HepG2 (cell line): ENCODE measurements around the gene PPP2R5B. TPM values are rescaled to one million over a fixed set of nuclear protein-coding genes. Genes with fewer than 3 reads are reported as not detected.

Experiments used
- ATAC-seq: fragments of 200-7000 bp; cut with Tn5 transposase; 3 replicates; pipeline ENCODE4 v1.9.1; 2020; ENCODE audit warnings: mild to moderate bottlenecking, moderate library complexity
- BruUV-seq: library from RNA; stranded (reverse); fragments of 400-500 nt; replicated peaks from 2 replicates; lab custom pipeline; 2021; lab: Mats Ljungman, UMichigan
- CTCF ChIA-PET: fragments of 300-600 bp; formaldehyde crosslinking; extraction: SDS; loops from one replicate; lab custom pipeline; 2021; ENCODE audit warnings: low total read pairs, inconsistent platforms, low intra/inter-chr PET ratio; lab: Yijun Ruan, JAX
- POLR2A ChIA-PET: fragments of 350-600 bp; sonication (Branson Sonifier 250); formaldehyde crosslinking; loops from one replicate; lab custom pipeline; 2020; ENCODE audit warnings: antibody characterized with exemption, inconsistent platforms; lab: Yijun Ruan, JAX
- DNase-seq: peaks from one replicate; pipeline ENCODE4 v3.0.0-alpha.2; 2015; ENCODE audit warnings: low spot score
- FAIRE-seq: peaks from 3 replicates; lab custom pipeline; 2011; peaks lifted over from hg19 to GRCh38; lab: Jason Lieb, UNC
- H2AFZ ChIP-seq: one replicate; pipeline ENCODE4 v1.6.1; 2011; ENCODE audit warnings: low read length, inconsistent platforms
- H3K27ac ChIP-seq: fragments of 300-600 bp; 3 replicates; pipeline ENCODE4 v1.8.0; 2011; ENCODE audit warnings: mixed run types, mild to moderate bottlenecking, mixed read lengths, low read length, inconsistent platforms; ENCODE audit not compliant: insufficient read depth; ENCODE audit errors: extremely low read length
- H3K27me3 ChIP-seq, 2 experiments: fragments of 200-600 bp in 1 of 2; 2 replicates in 1 of 2; 3 replicates in 1 of 2; pipeline versions ENCODE4 v1.6.0 to v1.8.0; 2011; ENCODE audit warnings: low read length in 2 of 2, mild to moderate bottlenecking in 2 of 2, moderate library complexity in 2 of 2, inconsistent platforms in 1 of 2; ENCODE audit not compliant: insufficient read depth in 2 of 2, control insufficient read depth in 1 of 2
- H3K36me3 ChIP-seq, 2 experiments: fragments of 200-600 bp in 1 of 2; replicated peaks in 1 of 2; 2 replicates in 1 of 2; 3 replicates in 1 of 2; pipeline versions ENCODE4 v1.5.1 to v1.8.0; 2011; ENCODE audit warnings: low read length in 2 of 2, inconsistent platforms in 1 of 2; ENCODE audit not compliant: insufficient read depth in 2 of 2, control insufficient read depth in 1 of 2
- H3K4me1 ChIP-seq: 2 replicates; pipeline ENCODE4 v1.5.1; 2012; ENCODE audit warnings: low read length, inconsistent platforms; ENCODE audit not compliant: insufficient read depth
- H3K4me2 ChIP-seq: 2 replicates; pipeline ENCODE4 v1.6.0; 2011; ENCODE audit warnings: low read depth, low read length, inconsistent platforms
- H3K4me3 ChIP-seq, 3 experiments: fragments of 200-600 bp in 1 of 3; sonication (generic), shearing (Covaris generic) in 1 of 3; replicated peaks in 1 of 3; 2 replicates each; pipeline ENCODE4 v1.5.1; 2011 to 2016; ENCODE audit warnings: low read length in 3 of 3, inconsistent platforms in 2 of 3, low read depth in 2 of 3, mild to moderate bottlenecking in 2 of 3, control low read depth in 1 of 3, mixed read lengths in 1 of 3; ENCODE audit not compliant: insufficient read depth in 1 of 3
- H3K79me2 ChIP-seq: one replicate; pipeline ENCODE4 v1.6.1; 2011; ENCODE audit warnings: low read length, inconsistent platforms; ENCODE audit not compliant: insufficient read depth
- H3K9ac ChIP-seq: 2 replicates; pipeline ENCODE4 v1.6.0; 2011; ENCODE audit warnings: mild to moderate bottlenecking, low read depth, low read length, inconsistent platforms; ENCODE audit not compliant: insufficient read depth
- H3K9me3 ChIP-seq: 2 replicates; pipeline ENCODE4 v1.5.1; 2012; ENCODE audit warnings: mild to moderate bottlenecking, low read length
- H4K20me1 ChIP-seq: 2 replicates; pipeline ENCODE4 v1.6.0; 2011; ENCODE audit warnings: inconsistent platforms, mild to moderate bottlenecking, low read length, moderate library complexity; ENCODE audit not compliant: insufficient read depth
- AGO2 ChIP-seq: fragments of 200-400 bp; formaldehyde crosslinking; optimal IDR thresholded peaks from 2 replicates; pipeline ENCODE3; 2017; ENCODE audit warnings: mild to moderate bottlenecking, low read depth, low read length, moderate library complexity
- JARID2 ChIP-seq: sonication (generic); formaldehyde crosslinking; IDR thresholded peaks from 2 replicates; pipeline ENCODE4 v1.8.1; 2023; ENCODE audit warnings: missing genetic modification reagents, inconsistent platforms; ENCODE audit not compliant: insufficient replicate concordance
- KDM3A ChIP-seq: IDR thresholded peaks from 2 replicates; pipeline ENCODE4 v1.6.1; 2018; ENCODE audit warnings: low read depth, missing compliant biosample characterization
- PATZ1 ChIP-seq: sonication (generic); formaldehyde crosslinking; IDR thresholded peaks from 2 replicates; pipeline ENCODE4 v1.4.0; 2020; ENCODE audit warnings: missing genetic modification reagents
- ZNF362 ChIP-seq: sonication (generic); formaldehyde crosslinking; IDR thresholded peaks from 2 replicates; pipeline ENCODE4 v1.4.0; 2020; ENCODE audit warnings: missing genetic modification reagents, mild to moderate bottlenecking, borderline replicate concordance
- WGBS: methylation state at CpG from one replicate; pipeline ENCODE4 v1.1.6; 2017; ENCODE audit warnings: low lambda C conversion rate; 5-methylcytosine and 5-hydroxymethylcytosine counted together
- in situ Hi-C: cut with HindIII; loops from 2 replicates; pipeline ENCODE4 v1.10.0; 2017; ENCODE audit warnings: low pct_unique_long_range_greater_than_20kb; ENCODE audit not compliant: extremely low pct_ligation_motif_present
- intact Hi-C: fragments of 100-400 bp; cut with micrococcal nuclease; formaldehyde crosslinking; loops from one replicate; pipeline ENCODE4 v1.10.0; 2022; ENCODE audit not compliant: unreplicated experiment
- polyA plus RNA-seq, 8 experiments: library from polyadenylated mRNA; depleted of rRNA in 3 of 8; stranded (reverse) in 7 of 8; unstranded in 1 of 8; fragments of >200 nt; fragmentation: Illumina TruSeq in 4 of 8; extraction: Trizol in 4 of 8; gene quantifications; 2 replicates each; pipeline versions ENCODE4 v1.2.1 to v1.2.3, GENCODE V29; 2011 to 2016; ENCODE audit warnings: low read depth in 4 of 8, missing spikeins in 1 of 8, mixed read lengths in 1 of 8; ENCODE audit not compliant: insufficient read depth in 1 of 8
- total RNA-seq, 5 experiments: library from RNA; depleted of rRNA; stranded (reverse); fragments of >200 nt; fragmentation: Illumina TruSeq; extraction: Trizol; gene quantifications; 2 replicates each; pipeline ENCODE4 v1.2.3, GENCODE V29; 2016; ENCODE audit warnings: low read depth in 1 of 5

PPP2R5B gene
- total and polyA plus RNA-seq, 2 of the 13 experiments (the other 11 are each of a cell fraction or from before 2014, with no cell fraction given): 2.3 to 8.3 TPM

DNA sequence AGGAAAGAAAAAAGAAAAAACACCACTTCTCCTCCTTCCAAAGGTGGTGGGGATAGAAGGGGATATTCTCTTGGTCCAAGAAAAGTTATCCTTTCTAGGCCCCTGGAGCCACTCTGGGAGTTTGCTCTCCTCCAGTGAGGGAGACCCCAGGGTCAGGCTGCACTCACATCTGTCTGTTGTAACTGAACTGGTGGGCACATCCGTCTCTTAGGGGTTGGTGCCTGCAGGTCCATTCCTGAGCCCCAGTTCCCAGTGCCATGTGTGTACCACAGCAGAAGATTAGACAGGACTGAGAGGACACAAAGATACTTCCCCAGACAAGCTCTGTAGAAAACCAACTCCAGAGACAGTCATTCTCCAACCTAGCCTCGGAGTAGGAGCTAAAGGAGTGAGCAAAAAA, 4.4 kb upstream of the PPP2R5B start:
- 75% methylated on average over 2 of the region's 2 CpGs for WGBS
- H3K4me1 ChIP-seq: peaks cover 55% of the 10 kb centered on the region
- FAIRE-seq (no peak), DNase-seq (no peak), ATAC-seq (no peak)
- H3K9me3 ChIP-seq: no peaks in the 10 kb centered on the region
- no peak overlapping the region for H3K4me3 ChIP-seq
- peaks cover 5% of the 10 kb centered on the region; the same call in 1 of the 2 replicates for H4K20me1 ChIP-seq
- H3K9ac ChIP-seq: no peak overlapping the region
- ChIA-PET POLR2A (interaction anchor here (1.0 to 1.4 kb wide), 2 partner anchors 14 to 94 kb away, joined by 3 read pairs; partner anchors contain the start of gene ARL2), CTCF (no interaction called here)
- no peak overlapping the region for H3K27ac ChIP-seq
- intact Hi-C loops: no loop called here
- H3K27me3 ChIP-seq: no peaks in the 10 kb centered on the region; a peak in 1 of 5 replicates
- H2AFZ ChIP-seq: no peak overlapping the region
- BruUV-seq: no TSS peak
- in situ Hi-C loops: no loop called here
- no peak for TF ChIP-seq JARID2
- TF ChIP-seq ZNF362: no peak
- TF ChIP-seq PATZ1: no peak
- no peak for TF ChIP-seq KDM3A
- H3K36me3 ChIP-seq: no peaks in the 10 kb centered on the region
- H3K79me2 ChIP-seq: peaks cover 15% of the 10 kb centered on the region
- H3K4me2 ChIP-seq: no peak overlapping the region; the same call in 1 of the 2 replicates

GRCh38 chr11:64921384-64921783, 3.1 kb upstream of the PPP2R5B start:
- ATAC-seq (no peak), DNase-seq (no peak), FAIRE-seq (no peak)
- no peak overlapping the region for H3K9ac ChIP-seq
- no peak overlapping the region for H3K4me3 ChIP-seq
- CTCF ChIA-PET: no interaction called here
- TF ChIP-seq KDM3A (no peak), AGO2 (no peak)
- no peaks in the 10 kb centered on the region for H4K20me1 ChIP-seq
- no peak overlapping the region for H2AFZ ChIP-seq
- H3K9me3 ChIP-seq: no peaks in the 10 kb centered on the region
- POLR2A ChIA-PET: interaction anchor here (1.3 kb wide), 1 partner anchor 77 kb away, joined by 4 read pairs; no protein-coding TSS in a partner anchor
- in situ Hi-C loops (no loop called here), intact Hi-C loops (no loop called here)
- H3K27ac ChIP-seq: no peak overlapping the region
- H3K4me1 ChIP-seq: peaks cover 56% of the 10 kb centered on the region
- 17% methylated on average over 2 of the region's 3 CpGs for WGBS
- no peaks in the 10 kb centered on the region for H3K36me3 ChIP-seq
- no peaks in the 10 kb centered on the region; a peak in 1 of 5 replicates for H3K27me3 ChIP-seq
- H3K4me2 ChIP-seq: no peak overlapping the region
- BruUV-seq: no TSS peak
- H3K79me2 ChIP-seq: peaks cover 2% of the 10 kb centered on the region
